Muscle of back (tissue), 11 donors: Measurements from ENCODE around the gene C17orf75. TPM values are rescaled to one million over a fixed set of nuclear protein-coding genes. Genes with fewer than 3 reads are reported as not detected.

Experiments
- DNase-seq, 3 donors: peaks; one replicate each; pipeline versions ENCODE4 v3.0.0 to v3.0.0-alpha.2; 2013
- polyA plus RNA-seq, 10 donors: library from polyadenylated mRNA; unstranded; fragments of 120-200 nt; gene quantifications; one replicate each; pipeline ENCODE4 v1.2.1, GENCODE V29; 2013; ENCODE audit not compliant: insufficient read length in 10 of 10

Gene C17orf75
- polyA plus RNA-seq, 10 donors = 15.6 to 28.2 (median 19.7) TPM

- no peak for DNase-seq
Observed at GRCh38 chr17:32307658-32308057, 34.3 kb downstream of the C17orf75 start.

- DNase-seq = no peak
Observed at GRCh38 chr17:32305049-32305448, 36.9 kb downstream of the C17orf75 start.

- DNase-seq = no peak
Observed at GRCh38 chr17:32303781-32304288, 38.1 kb downstream of the C17orf75 start.

- no peak for DNase-seq
Observed at GRCh38 chr17:32302860-32303649, 38.9 kb downstream of the C17orf75 start.

GRCh38 chr17:32302037-32302436, 39.9 kb downstream of the C17orf75 start:
- DNase-seq = no peak

- DNase-seq = no peak
Observed at GRCh38 chr17:32299580-32300164, 42.3 kb downstream of the C17orf75 start.

GRCh38 chr17:32298721-32299579, 43.0 kb downstream of the C17orf75 start:
- DNase-seq = no peak

GRCh38 chr17:32298298-32298697, 43.7 kb downstream of the C17orf75 start:
- DNase-seq = no peak

GRCh38 chr17:32297860-32298259, 44.1 kb downstream of the C17orf75 start:
- DNase-seq = no peak

GRCh38 chr17:32297424-32297823, 44.5 kb downstream of the C17orf75 start:
- DNase-seq = no peak

GRCh38 chr17:32292094-32292493, 49.9 kb downstream of the C17orf75 start:
- DNase-seq = no peak

- no peak for DNase-seq
Observed at GRCh38 chr17:32289471-32290070, 52.4 kb downstream of the C17orf75 start.

- no peak for DNase-seq
Observed at GRCh38 chr17:32288615-32289014, 53.4 kb downstream of the C17orf75 start.

- no peak for DNase-seq
Observed at GRCh38 chr17:32287804-32288511, 54.0 kb downstream of the C17orf75 start.

- DNase-seq = no peak
Observed at GRCh38 chr17:32286518-32286900, 55.5 kb downstream of the C17orf75 start.

GRCh38 chr17:32285746-32286517, 56.0 kb downstream of the C17orf75 start:
- no peak for DNase-seq

GRCh38 chr17:32285306-32285705, 56.7 kb downstream of the C17orf75 start:
- DNase-seq = no peak

GRCh38 chr17:32283745-32284201, 58.2 kb downstream of the C17orf75 start:
- DNase-seq = no peak

GRCh38 chr17:32281011-32281451, 60.9 kb downstream of the C17orf75 start:
- DNase-seq = no peak
